Transverse colon (tissue), 4 donors: ENCODE measurements around the gene ARHGDIG. TPM values are rescaled to one million over a fixed set of nuclear protein-coding genes. Genes with fewer than 3 reads are reported as not detected.

Source experiments
- DNase-seq: peaks from one replicate; pipeline ENCODE4 v3.0.0-alpha.2; 2019
- H3K27ac ChIP-seq, 4 donors: fragments of 200-600 bp; sonication (generic); 2 replicates each; pipeline ENCODE4 v1.5.1; 2016 to 2018; ENCODE audit warnings: inconsistent platforms in 4 of 4
- H3K27me3 ChIP-seq: fragments of 200-600 bp; sonication (generic); 2 replicates; pipeline ENCODE4 v1.5.1; 2017; ENCODE audit warnings: inconsistent platforms
- H3K36me3 ChIP-seq, 4 donors: fragments of 200-600 bp; sonication (generic); 2 replicates each; pipeline ENCODE4 v1.5.1; 2017 to 2019; ENCODE audit warnings: inconsistent platforms in 4 of 4
- H3K4me1 ChIP-seq, 4 donors: fragments of 200-600 bp; sonication (generic); 2 replicates each; pipeline ENCODE4 v1.5.1; 2017 to 2020; ENCODE audit warnings: inconsistent platforms in 4 of 4
- H3K4me3 ChIP-seq, 4 donors: fragments of 200-600 bp; sonication (generic); 1 replicate in 1 of 4; 2 replicates in 3 of 4; pipeline versions ENCODE4 v1.5.1 to v1.6.1; 2017 to 2019; ENCODE audit warnings: inconsistent platforms in 4 of 4
- H3K9me3 ChIP-seq, 2 donors: fragments of 200-600 bp; sonication (generic); 2 replicates each; pipeline ENCODE4 v1.5.1; 2017 to 2019; ENCODE audit warnings: inconsistent platforms in 2 of 2
- CTCF ChIP-seq, 5 experiments: fragments of 200-600 bp in 3 of 5; fragments of 450-650 bp in 2 of 5; sonication (generic) in 3 of 5; IDR thresholded peaks; 1 replicate in 2 of 5; 2 replicates in 3 of 5; pipeline ENCODE4 v1.5.1; 2016 to 2017; ENCODE audit warnings: antibody characterized with exemption in 5 of 5, inconsistent platforms in 3 of 5, mild to moderate bottlenecking in 2 of 5, moderate library complexity in 1 of 5
- EP300 ChIP-seq: sonication (generic); formaldehyde crosslinking; IDR thresholded peaks from one replicate; pipeline ENCODE4 v1.6.1; 2017; ENCODE audit warnings: antibody characterized with exemption, low read depth
- POLR2A ChIP-seq: fragments of 450-650 bp; IDR thresholded peaks from one replicate; pipeline ENCODE4 v1.6.1; 2016; ENCODE audit warnings: antibody characterized with exemption, mild to moderate bottlenecking, moderate library complexity
- POLR2AphosphoS5 ChIP-seq, 3 donors: sonication (generic); formaldehyde crosslinking; IDR thresholded peaks; one replicate each; pipeline ENCODE4 v1.6.1; 2016; ENCODE audit warnings: antibody characterized with exemption in 3 of 3
- WGBS, 2 donors: methylation state at CpG; one replicate each; pipeline ENCODE4 v1.1.5; 2018; ENCODE audit warnings: low coverage in 1 of 2; 5-methylcytosine and 5-hydroxymethylcytosine counted together
- in situ Hi-C, 4 donors: fragments of 200-750 bp; cut with MboI; loops; one replicate each; pipeline versions ENCODE4 v1.15.0 to v1.15.1; 2017; ENCODE audit warnings: low sequenced_read_pairs in 3 of 4, low pct_ligation_motif_present in 1 of 4, low pct_unique_long_range_greater_than_20kb in 1 of 4
- intact Hi-C: fragments of 100-400 bp; cut with DNase I; formaldehyde crosslinking; loops from one replicate; pipeline ENCODE4 v1.15.1; 2023; ENCODE audit warnings: low total_unique reads
- total RNA-seq, 4 donors: library from RNA; depleted of rRNA; stranded (reverse); fragments of >200 nt; gene quantifications; one replicate each; pipeline ENCODE4 v1.1.0, GENCODE V29; 2016

ARHGDIG gene
- total RNA-seq, 4 donors from 2014 or later: 0.95 TPM; not detected in 3

GRCh38 chr16:307691-308312 lies 27.4 kb downstream of the ARHGDIG start:
- Histone ChIP-seq H3K27me3 (no peaks in the 10 kb centered on the region), H3K27ac (no peak overlapping the region), H3K4me1 (no peaks in the 10 kb centered on the region), H3K36me3 (peaks cover 0 to 9% (median 1%) of the 10 kb centered on the region in 4 donors), H3K9me3 (no peaks in the 10 kb centered on the region), H3K4me3 (no peak overlapping the region)
- intact Hi-C loops: no loop called here
- in situ Hi-C loops: no loop called here
- WGBS, 2 donors: 85% methylated on average over 21 of the region's 21 CpGs; no CpG with 5 or more reads in 1 of the 2 donors
- TF ChIP-seq EP300 (no peak), CTCF (IDR thresholded peaks at IDR 0.05) (no peak), POLR2A (no peak), POLR2AphosphoS5 (IDR thresholded peaks at IDR 0.05) (no peak)
- no peak for DNase-seq

- H3K27me3 ChIP-seq: no peaks in the 10 kb centered on the region
- no peaks in the 10 kb centered on the region for H3K9me3 ChIP-seq
- DNase-seq: no peak
- no peak overlapping the region for H3K27ac ChIP-seq
- in situ Hi-C loops: no loop called here
- intact Hi-C loops: no loop called here
- TF ChIP-seq EP300: no peak
- no peak for TF ChIP-seq CTCF (IDR thresholded peaks at IDR 0.05)
- TF ChIP-seq POLR2AphosphoS5 (IDR thresholded peaks at IDR 0.05): no peak
- no peak for TF ChIP-seq POLR2A
- H3K4me1 ChIP-seq: no peaks in the 10 kb centered on the region
- 63% methylated on average over 5 of the region's 7 CpGs; no CpG with 5 or more reads in 1 of the 2 donors for WGBS, 2 donors
- peaks cover 0 to 23% (median 0%) of the 10 kb centered on the region in 4 donors for H3K36me3 ChIP-seq
- H3K4me3 ChIP-seq: no peak overlapping the region
These were observed 29.1 kb downstream of the ARHGDIG start for GRCh38 chr16:309476-309875.

GRCh38 chr16:311725-312124 lies 31.3 kb downstream of the ARHGDIG start:
- WGBS, 2 donors: 94% methylated on average over 15 of the region's 15 CpGs; no CpG with 5 or more reads in 1 of the 2 donors
- Histone ChIP-seq H3K4me1 (no peaks in the 10 kb centered on the region), H3K4me3 (no peak overlapping the region), H3K36me3 (peaks cover 0 to 23% (median 0%) of the 10 kb centered on the region in 4 donors), H3K27me3 (no peaks in the 10 kb centered on the region), H3K9me3 (no peaks in the 10 kb centered on the region), H3K27ac (no peak overlapping the region)
- intact Hi-C loops (no loop called here), in situ Hi-C loops (no loop called here)
- DNase-seq: no peak
- TF ChIP-seq CTCF (IDR thresholded peaks at IDR 0.05): no peak
- no peak for TF ChIP-seq POLR2AphosphoS5 (IDR thresholded peaks at IDR 0.05)
- TF ChIP-seq EP300: no peak

- H3K27ac ChIP-seq: no peak overlapping the region
- DNase-seq: no peak
- no peaks in the 10 kb centered on the region for H3K27me3 ChIP-seq
- H3K9me3 ChIP-seq: no peaks in the 10 kb centered on the region
- no peaks in the 10 kb centered on the region for H3K4me1 ChIP-seq
- WGBS, 2 donors: 89% methylated on average over 11 of the region's 16 CpGs; no CpG with 5 or more reads in 1 of the 2 donors
- H3K4me3 ChIP-seq: no peak overlapping the region
- TF ChIP-seq POLR2A (no peak), EP300 (no peak), POLR2AphosphoS5 (IDR thresholded peaks at IDR 0.05) (no peak), CTCF (IDR thresholded peaks at IDR 0.05) (no peak)
- intact Hi-C loops: no loop called here
- H3K36me3 ChIP-seq: peaks cover 0 to 15% (median 0%) of the 10 kb centered on the region in 4 donors
- in situ Hi-C loops: no loop called here
These were observed 34.0 kb downstream of the ARHGDIG start for GRCh38 chr16:314351-314750.
